Putamen (tissue), 1 donor: ENCODE data around the gene CROCC2.

Experiments
- DNase-seq: peaks from one replicate; pipeline ENCODE4 v3.0.0-alpha.2; 2016; ENCODE audit warnings: low spot score

CROCC2 gene

GRCh38 chr2:240875228-240876034 lies 30.7 kb upstream of the CROCC2 start:
- no peak for DNase-seq

- DNase-seq, result no peak
Observed at GRCh38 chr2:240876035-240876474, 30.1 kb upstream of the CROCC2 start.

GRCh38 chr2:240876475-240877251 lies 29.5 kb upstream of the CROCC2 start:
- no peak for DNase-seq

- no peak for DNase-seq
Observed at GRCh38 chr2:240877460-240878340, 28.4 kb upstream of the CROCC2 start.

- no peak for DNase-seq
Observed at GRCh38 chr2:240878341-240878936, 27.7 kb upstream of the CROCC2 start.

- no peak for DNase-seq
Observed at GRCh38 chr2:240879105-240879504, 27.0 kb upstream of the CROCC2 start.

- DNase-seq, result no peak
Observed at GRCh38 chr2:240881913-240882312, 24.2 kb upstream of the CROCC2 start.

- no peak for DNase-seq
Observed at GRCh38 chr2:240884221-240884620, 21.9 kb upstream of the CROCC2 start.

GRCh38 chr2:240884745-240885144 lies 21.4 kb upstream of the CROCC2 start:
- DNase-seq, result no peak

GRCh38 chr2:240885566-240885965 lies 20.6 kb upstream of the CROCC2 start:
- no peak for DNase-seq

- DNase-seq, result no peak
Observed at GRCh38 chr2:240886023-240886565, 20.0 kb upstream of the CROCC2 start.

- no peak for DNase-seq
Observed at GRCh38 chr2:240886678-240887609, 19.2 kb upstream of the CROCC2 start.

- DNase-seq, result no peak
Observed at GRCh38 chr2:240887631-240888030, 18.5 kb upstream of the CROCC2 start.

- no peak for DNase-seq
Observed at GRCh38 chr2:240888130-240888889, 17.8 kb upstream of the CROCC2 start.

- DNase-seq, result no peak
Observed at GRCh38 chr2:240888890-240889573, 17.1 kb upstream of the CROCC2 start.

GRCh38 chr2:240889601-240890560 lies 16.3 kb upstream of the CROCC2 start:
- no peak for DNase-seq

- no peak for DNase-seq
Observed at GRCh38 chr2:240890691-240891090, 15.4 kb upstream of the CROCC2 start.
